SK-N-SH (cell line): ENCODE data around the gene CELF4. TPM values are rescaled to one million over a fixed set of nuclear protein-coding genes. Genes with fewer than 3 reads are reported as not detected.

Experiments used
- CTCF ChIA-PET: fragments of 300-600, 350-600 bp; formaldehyde crosslinking; extraction: SDS; loops from one replicate; lab custom pipeline; 2021; lab: Yijun Ruan, JAX
- POLR2A ChIA-PET: fragments of 350-600 bp; sonication (Branson Sonifier 250); formaldehyde crosslinking; extraction: SDS; loops from one replicate; lab custom pipeline; 2020; ENCODE audit warnings: antibody characterized with exemption, inconsistent platforms; lab: Yijun Ruan, JAX
- DNase-seq: peaks from one replicate; pipeline ENCODE4 v3.0.0; 2012
- H2AFZ ChIP-seq: fragments of 200-600 bp; sonication (generic); 2 replicates; pipeline ENCODE4 v1.8.1; 2016; ENCODE audit warnings: antibody characterized with exemption, mild to moderate bottlenecking, low read depth
- H3F3A ChIP-seq: fragments of 200-600 bp; sonication (generic); replicated peaks from 2 replicates; pipeline ENCODE3; 2016; ENCODE audit warnings: antibody characterized with exemption, mild to moderate bottlenecking; ENCODE audit not compliant: insufficient read depth
- H3K27ac ChIP-seq, 2 experiments: fragments of 200-500 bp in 1 of 2; fragments of 200-600 bp in 1 of 2; sonication (Bioruptor generic) in 1 of 2; sonication (generic), shearing (Covaris generic) in 1 of 2; 2 replicates each; pipeline versions ENCODE4 v1.5.1 to v1.6.1; 2014 to 2016; ENCODE audit warnings: low read depth in 2 of 2, inconsistent platforms in 1 of 2, low read length in 1 of 2, mild to moderate bottlenecking in 1 of 2, mixed read lengths in 1 of 2
- H3K27me3 ChIP-seq: fragments of 200-600 bp; sonication (generic), shearing (Covaris generic); 2 replicates; pipeline ENCODE4 v1.6.1; 2016; ENCODE audit warnings: mixed run types; ENCODE audit not compliant: insufficient read depth
- H3K36me3 ChIP-seq, 2 experiments: fragments of 200-500 bp in 1 of 2; fragments of 200-600 bp in 1 of 2; sonication (Bioruptor generic) in 1 of 2; sonication (generic) in 1 of 2; replicated peaks in 1 of 2; 2 replicates each; pipeline versions ENCODE3 to v1.5.1; 2014 to 2016; ENCODE audit warnings: low read length in 1 of 2, mild to moderate bottlenecking in 1 of 2; ENCODE audit not compliant: insufficient read depth in 2 of 2, control insufficient read depth in 1 of 2
- H3K4me1 ChIP-seq, 2 experiments: fragments of 200-500 bp in 1 of 2; fragments of 200-600 bp in 1 of 2; sonication (Bioruptor generic) in 1 of 2; sonication (generic), shearing (Covaris generic) in 1 of 2; 2 replicates each; pipeline versions ENCODE4 v1.5.1 to v1.6.1; 2014 to 2016; ENCODE audit warnings: low read depth in 1 of 2, low read length in 1 of 2, mixed run types in 1 of 2; ENCODE audit not compliant: insufficient read depth in 2 of 2, control insufficient read depth in 1 of 2
- H3K4me2 ChIP-seq: fragments of 200-600 bp; sonication (generic), shearing (Covaris generic); 2 replicates; pipeline ENCODE4 v1.6.1; 2017; ENCODE audit warnings: mixed run types
- H3K4me3 ChIP-seq, 2 experiments: fragments of 200-500 bp in 1 of 2; fragments of 200-600 bp in 1 of 2; sonication (Bioruptor generic) in 1 of 2; sonication (generic), shearing (Covaris generic) in 1 of 2; 2 replicates each; pipeline versions ENCODE4 v1.5.1 to v1.8.1; 2014 to 2016; ENCODE audit warnings: low read depth in 2 of 2, inconsistent platforms in 1 of 2, low read length in 1 of 2, mild to moderate bottlenecking in 1 of 2, mixed read lengths in 1 of 2, moderate library complexity in 1 of 2
- H3K79me2 ChIP-seq: fragments of 200-600 bp; sonication (generic); 2 replicates; pipeline ENCODE4 v1.8.1; 2017; ENCODE audit warnings: mild to moderate bottlenecking; ENCODE audit not compliant: insufficient read depth
- H3K9ac ChIP-seq: fragments of 200-600 bp; sonication (generic); 2 replicates; pipeline ENCODE4 v1.6.1; 2017; ENCODE audit warnings: mixed run types
- H3K9me2 ChIP-seq: fragments of 200-600 bp; sonication (generic); 2 replicates; pipeline ENCODE4 v1.6.1; 2017; ENCODE audit warnings: mixed run types
- H3K9me3 ChIP-seq: fragments of 200-600 bp; sonication (generic); 2 replicates; pipeline ENCODE4 v1.6.1; 2017; ENCODE audit warnings: mixed run types, mild to moderate bottlenecking, moderate library complexity
- H4K20me1 ChIP-seq: fragments of 200-600 bp; sonication (generic); 2 replicates; pipeline ENCODE4 v1.6.1; 2017; ENCODE audit warnings: mild to moderate bottlenecking, mixed run types; ENCODE audit not compliant: insufficient read depth
- CHD2 ChIP-seq: fragments of 150-350 bp; IDR thresholded peaks from 2 replicates; pipeline ENCODE4 v1.6.1; 2018; ENCODE audit warnings: low read length; ENCODE audit not compliant: partially characterized antibody
- ELF1 ChIP-seq: IDR thresholded peaks from 2 replicates; pipeline ENCODE4 v1.4.0; 2012
- EP300 ChIP-seq, 2 experiments: IDR thresholded peaks; 2 replicates each; pipeline versions ENCODE4 v1.4.0 to v1.6.1; 2012; ENCODE audit warnings: borderline replicate concordance in 1 of 2, low read depth in 1 of 2, low read length in 1 of 2
- EZH2phosphoT487 ChIP-seq: fragments of 200-600 bp; sonication (generic); IDR thresholded peaks from 2 replicates; pipeline ENCODE4 v1.6.1; 2017; ENCODE audit warnings: low read depth, mixed run types, mild to moderate bottlenecking, antibody characterized with exemption, moderate library complexity, borderline replicate concordance
- FOSL2 ChIP-seq: IDR thresholded peaks from 2 replicates; pipeline ENCODE4 v1.4.0; 2012; ENCODE audit warnings: low read depth, mild to moderate bottlenecking, moderate library complexity, borderline replicate concordance
- FOXM1 ChIP-seq: IDR thresholded peaks from 2 replicates; pipeline ENCODE4 v1.4.0; 2012; ENCODE audit warnings: low read depth, mild to moderate bottlenecking
- GATA2 ChIP-seq: sonication (generic); formaldehyde crosslinking; IDR thresholded peaks from 2 replicates; pipeline ENCODE4 v1.5.0; 2020; ENCODE audit warnings: mild to moderate bottlenecking, missing genetic modification reagents
- IRF3 ChIP-seq: fragments of 150-350 bp; IDR thresholded peaks from 2 replicates; pipeline ENCODE4 v1.6.1; 2016; ENCODE audit warnings: mild to moderate bottlenecking, low read depth, low read length
- NRF1 ChIP-seq: IDR thresholded peaks from 2 replicates; pipeline ENCODE4 v1.6.1; 2012; ENCODE audit warnings: low read depth, mild to moderate bottlenecking, low read length
- POLR2AphosphoS5 ChIP-seq: IDR thresholded peaks from 2 replicates; pipeline ENCODE4 v1.6.1; 2012; ENCODE audit warnings: low read depth, low read length
- RFX5 ChIP-seq: IDR thresholded peaks from 2 replicates; pipeline ENCODE4 v1.6.1; 2012; ENCODE audit warnings: mild to moderate bottlenecking, improper control_type of control experiment, low read length
- TAF1 ChIP-seq: IDR thresholded peaks from 2 replicates; pipeline ENCODE4 v1.6.1; 2012; ENCODE audit warnings: low read depth, mild to moderate bottlenecking, low read length, moderate library complexity, borderline replicate concordance
- YY1 ChIP-seq: IDR thresholded peaks from 2 replicates; pipeline ENCODE4 v1.4.0; 2012; ENCODE audit warnings: low read depth, mild to moderate bottlenecking
- WGBS: methylation state at CpG from one replicate; pipeline ENCODE4 v1.1.6; 2017; ENCODE audit warnings: low lambda C conversion rate; 5-methylcytosine and 5-hydroxymethylcytosine counted together
- polyA plus RNA-seq, 3 experiments: library from polyadenylated mRNA; depleted of rRNA; stranded (reverse); fragments of >200 nt; gene quantifications; 2 replicates each; pipeline ENCODE4 v1.2.3, GENCODE V29; 2012
- TF ChIP-seq, protein P1 (sequence below): fragments of 200-600 bp; sonication (generic); IDR thresholded peaks from 2 replicates; pipeline ENCODE4 v1.6.1; 2017; ENCODE audit warnings: antibody characterized with exemption, mild to moderate bottlenecking, moderate library complexity
- TF ChIP-seq, protein P2 (sequence below): IDR thresholded peaks from 2 replicates; pipeline ENCODE4 v1.6.1; 2012; ENCODE audit warnings: mild to moderate bottlenecking, low read depth, low read length, moderate library complexity
- TF ChIP-seq, protein P3 (sequence below): fragments of 150-350 bp; IDR thresholded peaks from 2 replicates; pipeline ENCODE4 v1.6.1; 2017; ENCODE audit warnings: antibody characterized with exemption, low read length, low read depth, borderline replicate concordance

Gene CELF4
- polyA plus RNA-seq, 1 of the 3 experiments (the other 2 are of a cell fraction): 0.26 TPM

DNA sequence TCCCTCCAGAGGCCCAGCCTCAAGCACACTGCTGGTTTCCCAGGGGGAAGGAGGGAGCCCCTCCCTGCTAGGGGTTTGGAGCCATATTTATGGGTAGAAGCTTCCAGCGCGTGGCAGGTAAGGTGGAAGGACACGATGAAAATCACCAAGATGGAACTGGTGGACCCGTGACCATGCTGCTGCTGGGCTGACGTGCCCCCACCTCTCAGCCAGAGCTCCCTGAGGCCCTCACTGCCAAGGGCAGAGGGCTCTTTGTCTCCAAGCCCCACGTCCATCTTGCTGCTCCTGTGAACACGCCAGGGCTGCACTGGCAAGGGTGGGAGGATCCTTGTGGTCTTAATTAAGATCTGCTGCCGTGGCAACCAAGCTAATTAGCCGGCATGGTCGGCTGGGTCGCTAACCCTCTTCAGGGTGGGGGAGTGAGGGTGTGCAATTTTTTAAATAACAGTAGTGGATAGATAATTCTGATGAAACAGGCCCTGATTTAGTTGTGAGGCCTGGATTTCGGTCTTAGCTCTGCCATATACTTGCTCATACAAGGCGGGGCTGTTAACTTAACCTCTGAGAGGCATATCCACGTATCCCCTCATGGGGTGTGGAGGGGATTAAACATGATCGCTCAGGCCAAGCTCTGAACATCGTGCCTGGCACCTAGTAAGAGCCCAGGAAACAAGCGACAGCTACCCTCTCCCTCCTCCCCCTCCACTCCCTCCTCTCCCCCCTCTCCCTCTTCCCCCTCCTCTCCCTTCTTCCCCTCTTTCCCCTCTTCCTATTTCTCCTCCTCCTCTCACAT, 232.8 kb downstream of the CELF4 start:
- no peaks in the 10 kb centered on the region for H3K79me2 ChIP-seq
- H3K9me2 ChIP-seq: no peaks in the 10 kb centered on the region
- no peak overlapping the region for H3K4me3 ChIP-seq
- no peaks in the 10 kb centered on the region for H3K27me3 ChIP-seq
- no peaks in the 10 kb centered on the region for H3K9me3 ChIP-seq
- POLR2A ChIA-PET: no interaction called here
- H3K27ac ChIP-seq: peak overlapping the region in 1 of 2 experiments; percentile 75; a peak in 2 of 4 replicates
- DNase-seq: peak; percentile 66
- CTCF ChIA-PET: interaction anchor here (1.1 to 6.4 kb wide), 4 partner anchors 9 to 503 kb away, joined by 3 to 66 read pairs (median 16); no protein-coding TSS in a partner anchor
- H3K4me2 ChIP-seq: no peak overlapping the region
- H2AFZ ChIP-seq: no peak overlapping the region
- H4K20me1 ChIP-seq: no peaks in the 10 kb centered on the region
- peaks cover 7 to 68% of the 10 kb centered on the region in 2 experiments; a peak in 2 of 4 replicates for H3K4me1 ChIP-seq
- H3K9ac ChIP-seq: no peak overlapping the region
- H3F3A ChIP-seq: no peaks in the 10 kb centered on the region
- WGBS: 66% methylated on average over 16 of the region's 17 CpGs
- H3K36me3 ChIP-seq: no peaks in the 10 kb centered on the region
- TF ChIP-seq FOXM1: no peak
- TF ChIP-seq, protein P1, sequence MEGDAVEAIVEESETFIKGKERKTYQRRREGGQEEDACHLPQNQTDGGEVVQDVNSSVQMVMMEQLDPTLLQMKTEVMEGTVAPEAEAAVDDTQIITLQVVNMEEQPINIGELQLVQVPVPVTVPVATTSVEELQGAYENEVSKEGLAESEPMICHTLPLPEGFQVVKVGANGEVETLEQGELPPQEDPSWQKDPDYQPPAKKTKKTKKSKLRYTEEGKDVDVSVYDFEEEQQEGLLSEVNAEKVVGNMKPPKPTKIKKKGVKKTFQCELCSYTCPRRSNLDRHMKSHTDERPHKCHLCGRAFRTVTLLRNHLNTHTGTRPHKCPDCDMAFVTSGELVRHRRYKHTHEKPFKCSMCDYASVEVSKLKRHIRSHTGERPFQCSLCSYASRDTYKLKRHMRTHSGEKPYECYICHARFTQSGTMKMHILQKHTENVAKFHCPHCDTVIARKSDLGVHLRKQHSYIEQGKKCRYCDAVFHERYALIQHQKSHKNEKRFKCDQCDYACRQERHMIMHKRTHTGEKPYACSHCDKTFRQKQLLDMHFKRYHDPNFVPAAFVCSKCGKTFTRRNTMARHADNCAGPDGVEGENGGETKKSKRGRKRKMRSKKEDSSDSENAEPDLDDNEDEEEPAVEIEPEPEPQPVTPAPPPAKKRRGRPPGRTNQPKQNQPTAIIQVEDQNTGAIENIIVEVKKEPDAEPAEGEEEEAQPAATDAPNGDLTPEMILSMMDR: no peak

DNA sequence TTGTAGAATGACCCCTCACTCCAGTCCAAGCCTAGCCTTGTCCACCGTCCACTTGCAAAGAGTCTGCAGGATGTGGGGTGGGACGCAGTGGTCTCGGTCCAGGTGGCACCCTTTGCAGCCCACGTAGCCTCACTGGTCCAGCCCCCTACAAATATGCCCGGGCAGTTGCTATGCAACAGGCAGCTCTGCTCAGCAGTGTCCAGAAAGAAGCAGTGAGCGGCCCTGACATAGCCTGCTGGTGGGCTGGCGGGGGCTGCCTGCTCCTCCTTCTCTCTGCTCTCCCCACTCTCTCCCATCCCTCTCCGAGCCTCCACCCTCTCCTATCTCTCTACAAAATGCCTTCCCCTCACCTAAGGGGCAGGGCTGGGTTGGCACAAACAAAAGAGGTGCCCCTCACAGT, 233.4 kb downstream of the CELF4 start:
- CTCF ChIA-PET: interaction anchor here (1.1 to 6.4 kb wide), 4 partner anchors 9 to 502 kb away, joined by 3 to 66 read pairs (median 4); no protein-coding TSS in a partner anchor
- no peak for DNase-seq
- no peak overlapping the region for H3K4me2 ChIP-seq
- no peaks in the 10 kb centered on the region for H3K27me3 ChIP-seq
- no peak overlapping the region for H3K9ac ChIP-seq
- no peaks in the 10 kb centered on the region for H3K9me2 ChIP-seq
- peak overlapping the region in 1 of 2 experiments; percentile 75; a peak in 2 of 4 replicates for H3K27ac ChIP-seq
- no peaks in the 10 kb centered on the region for H3F3A ChIP-seq
- 78% methylated on average over 7 of the region's 8 CpGs for WGBS
- no peaks in the 10 kb centered on the region for H3K9me3 ChIP-seq
- no peak overlapping the region for H3K4me3 ChIP-seq
- POLR2A ChIA-PET: no interaction called here
- no peaks in the 10 kb centered on the region for H3K79me2 ChIP-seq
- no peaks in the 10 kb centered on the region for H4K20me1 ChIP-seq
- no peaks in the 10 kb centered on the region for H3K36me3 ChIP-seq
- peaks cover 7 to 70% of the 10 kb centered on the region in 2 experiments; a peak in 2 of 4 replicates for H3K4me1 ChIP-seq
- H2AFZ ChIP-seq: no peak overlapping the region
- TF ChIP-seq POLR2AphosphoS5 (no peak), IRF3 (no peak), EZH2phosphoT487 (no peak), NRF1 (no peak), FOXM1 (no peak), TAF1 (no peak), FOSL2 (no peak), ELF1 (no peak), CHD2 (no peak), EP300 (IDR thresholded peaks at IDR 0.05; ENCODE audit: borderline replicate concordance in 1 of 2, low read depth in 1 of 2, low read length in 1 of 2) (no peak), RFX5 (no peak), YY1 (no peak), GATA2 (CRISPR knock-in tag) (no peak)
- TF ChIP-seq, protein P2, sequence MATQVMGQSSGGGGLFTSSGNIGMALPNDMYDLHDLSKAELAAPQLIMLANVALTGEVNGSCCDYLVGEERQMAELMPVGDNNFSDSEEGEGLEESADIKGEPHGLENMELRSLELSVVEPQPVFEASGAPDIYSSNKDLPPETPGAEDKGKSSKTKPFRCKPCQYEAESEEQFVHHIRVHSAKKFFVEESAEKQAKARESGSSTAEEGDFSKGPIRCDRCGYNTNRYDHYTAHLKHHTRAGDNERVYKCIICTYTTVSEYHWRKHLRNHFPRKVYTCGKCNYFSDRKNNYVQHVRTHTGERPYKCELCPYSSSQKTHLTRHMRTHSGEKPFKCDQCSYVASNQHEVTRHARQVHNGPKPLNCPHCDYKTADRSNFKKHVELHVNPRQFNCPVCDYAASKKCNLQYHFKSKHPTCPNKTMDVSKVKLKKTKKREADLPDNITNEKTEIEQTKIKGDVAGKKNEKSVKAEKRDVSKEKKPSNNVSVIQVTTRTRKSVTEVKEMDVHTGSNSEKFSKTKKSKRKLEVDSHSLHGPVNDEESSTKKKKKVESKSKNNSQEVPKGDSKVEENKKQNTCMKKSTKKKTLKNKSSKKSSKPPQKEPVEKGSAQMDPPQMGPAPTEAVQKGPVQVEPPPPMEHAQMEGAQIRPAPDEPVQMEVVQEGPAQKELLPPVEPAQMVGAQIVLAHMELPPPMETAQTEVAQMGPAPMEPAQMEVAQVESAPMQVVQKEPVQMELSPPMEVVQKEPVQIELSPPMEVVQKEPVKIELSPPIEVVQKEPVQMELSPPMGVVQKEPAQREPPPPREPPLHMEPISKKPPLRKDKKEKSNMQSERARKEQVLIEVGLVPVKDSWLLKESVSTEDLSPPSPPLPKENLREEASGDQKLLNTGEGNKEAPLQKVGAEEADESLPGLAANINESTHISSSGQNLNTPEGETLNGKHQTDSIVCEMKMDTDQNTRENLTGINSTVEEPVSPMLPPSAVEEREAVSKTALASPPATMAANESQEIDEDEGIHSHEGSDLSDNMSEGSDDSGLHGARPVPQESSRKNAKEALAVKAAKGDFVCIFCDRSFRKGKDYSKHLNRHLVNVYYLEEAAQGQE: no peak
- TF ChIP-seq, protein P3, sequence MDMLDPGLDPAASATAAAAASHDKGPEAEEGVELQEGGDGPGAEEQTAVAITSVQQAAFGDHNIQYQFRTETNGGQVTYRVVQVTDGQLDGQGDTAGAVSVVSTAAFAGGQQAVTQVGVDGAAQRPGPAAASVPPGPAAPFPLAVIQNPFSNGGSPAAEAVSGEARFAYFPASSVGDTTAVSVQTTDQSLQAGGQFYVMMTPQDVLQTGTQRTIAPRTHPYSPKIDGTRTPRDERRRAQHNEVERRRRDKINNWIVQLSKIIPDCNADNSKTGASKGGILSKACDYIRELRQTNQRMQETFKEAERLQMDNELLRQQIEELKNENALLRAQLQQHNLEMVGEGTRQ: no peak
